Activated T-helper 9 cell treated with anti-CD3 and anti-CD28 coated beads, Interleukin-2, amount 50 U/mL, for 16 hours (primary cell): ENCODE measurements around the gene CCDC13.

Source experiments
- DNase-seq: peaks from one replicate; pipeline ENCODE4 v3.0.0-alpha.2; 2020; ENCODE audit warnings: low read depth

Gene CCDC13

DNA sequence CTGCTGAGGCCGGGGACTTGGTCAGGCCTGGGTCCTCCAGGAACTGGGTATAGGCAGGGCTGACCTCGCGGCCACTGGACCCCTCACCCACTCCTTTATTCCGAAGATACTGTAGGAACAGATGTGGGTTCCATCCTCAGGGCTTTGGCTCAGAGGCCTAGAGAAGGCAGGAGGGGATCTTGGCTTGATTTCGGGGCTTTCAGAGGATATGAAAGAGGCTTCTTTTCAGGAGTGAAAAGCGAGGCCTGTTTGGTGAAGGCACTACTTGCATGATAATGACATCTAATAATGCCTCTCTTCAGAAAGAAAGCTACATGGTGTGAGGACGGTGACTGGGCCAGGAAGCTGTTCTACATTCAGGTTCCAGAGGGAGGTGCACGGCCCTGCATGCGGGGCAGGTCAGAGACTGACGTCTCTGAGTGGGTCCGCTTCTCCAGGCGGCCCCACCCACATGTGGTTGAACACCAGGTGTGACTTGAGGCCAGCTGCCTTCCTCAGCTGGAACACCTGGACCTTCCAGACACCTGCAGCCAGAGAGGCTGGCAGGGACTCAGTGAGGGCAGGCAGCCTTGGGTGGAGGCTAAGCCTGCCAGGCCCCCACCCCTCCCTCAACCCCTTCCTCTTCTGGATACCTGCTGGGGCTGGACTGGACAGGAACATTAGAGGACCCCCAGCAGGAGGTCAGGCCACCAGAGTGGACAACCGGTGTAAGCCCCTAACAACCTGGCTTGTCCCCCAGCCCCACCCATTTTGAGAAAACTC, 39.4 kb downstream of the CCDC13 start:
- no peak for DNase-seq

DNA sequence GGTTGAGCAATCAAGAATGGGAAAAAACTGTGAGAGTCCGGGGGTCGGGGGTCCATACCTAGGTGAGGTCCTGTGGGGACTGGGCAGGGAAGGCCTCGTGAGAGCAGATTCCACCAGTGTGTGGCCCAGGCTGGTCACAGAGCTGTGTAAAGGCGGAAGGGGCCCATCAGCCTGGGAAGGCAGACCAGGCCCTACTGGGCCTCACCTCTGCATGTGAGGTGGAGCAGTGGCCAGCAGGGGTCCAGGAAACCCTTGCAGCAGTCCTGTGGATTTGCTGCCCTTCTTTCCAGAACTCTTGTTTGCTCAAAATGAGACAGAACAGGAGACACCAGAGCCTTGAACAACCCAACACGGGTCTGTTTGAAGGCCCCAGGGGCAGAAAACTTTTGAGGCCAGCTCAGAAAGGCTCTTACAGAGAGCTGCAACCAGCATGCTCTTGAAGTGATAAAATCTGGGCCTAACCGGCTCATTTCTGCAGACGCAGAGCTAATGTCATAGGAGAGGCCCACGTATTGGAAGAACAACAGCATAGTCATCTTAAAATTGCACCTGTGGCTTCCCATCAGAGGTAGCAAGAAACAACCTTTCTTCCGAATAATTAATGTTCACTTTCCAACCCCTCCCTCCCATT, 40.1 kb downstream of the CCDC13 start:
- no peak for DNase-seq

DNA sequence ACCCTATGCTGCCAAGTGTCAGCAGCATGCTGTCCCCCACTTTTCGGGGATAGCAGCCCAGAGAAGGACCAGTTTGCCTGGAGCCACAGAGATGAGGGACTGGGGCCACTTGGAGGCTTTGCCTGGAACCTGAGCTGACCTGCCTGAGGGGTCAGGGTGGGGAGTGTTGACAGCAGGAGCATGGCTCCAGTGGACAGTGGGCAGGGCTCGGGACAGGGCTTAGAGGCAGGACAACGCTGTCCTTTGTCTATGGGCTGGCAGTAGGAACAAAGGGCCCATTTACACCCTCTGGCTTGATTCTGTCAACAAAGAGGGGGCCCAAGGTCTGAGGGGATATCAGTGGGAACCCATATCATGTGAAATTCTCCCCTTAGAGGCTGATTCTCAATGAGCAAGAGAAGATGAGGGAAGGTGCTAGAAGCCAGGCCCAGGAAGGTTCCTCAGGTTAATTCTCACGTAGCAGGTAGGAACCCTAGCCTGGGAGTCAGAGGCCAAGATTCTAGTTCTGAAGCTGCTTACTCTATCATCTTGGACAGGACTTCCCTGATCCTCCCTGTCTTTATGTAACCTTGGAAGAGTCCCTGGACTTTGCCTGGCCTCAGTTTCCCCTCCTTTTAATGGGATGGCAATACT, 40.7 kb downstream of the CCDC13 start:
- DNase-seq: no peak

DNA sequence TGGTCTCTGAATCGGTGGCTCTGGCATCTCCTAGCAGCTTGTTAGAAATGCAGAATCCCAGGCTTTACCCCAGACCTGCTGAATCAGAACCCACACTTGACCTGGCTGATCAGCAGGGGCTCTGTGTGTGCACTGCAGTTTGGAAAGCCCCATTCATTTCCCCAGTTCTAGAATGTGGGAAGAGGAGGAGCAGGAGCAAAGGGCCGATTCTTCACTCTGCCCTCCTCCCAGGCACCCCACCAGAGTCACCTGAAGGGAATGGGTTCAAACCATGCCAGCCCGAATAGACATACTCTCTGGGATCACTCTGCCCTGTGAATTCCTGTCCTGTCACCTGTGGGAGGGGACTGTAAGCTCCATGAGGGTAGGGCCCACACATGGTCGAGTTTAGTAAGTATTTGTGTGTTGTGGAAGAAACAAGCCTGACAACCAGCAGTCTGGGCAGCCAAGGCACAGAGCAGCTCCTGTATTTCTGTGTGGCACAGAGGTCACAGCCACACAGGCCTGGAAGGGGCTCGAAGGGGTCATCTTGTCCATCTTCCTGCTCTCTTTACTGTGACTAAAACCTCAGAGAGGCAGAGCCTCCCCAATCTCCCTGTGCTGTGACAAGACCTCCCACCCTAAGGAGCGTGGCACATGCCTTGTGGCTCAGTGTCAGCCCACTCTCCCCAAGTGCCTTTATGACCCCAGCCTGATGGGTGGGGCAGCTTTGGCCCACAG, 41.4 kb downstream of the CCDC13 start:
- no peak for DNase-seq

DNA sequence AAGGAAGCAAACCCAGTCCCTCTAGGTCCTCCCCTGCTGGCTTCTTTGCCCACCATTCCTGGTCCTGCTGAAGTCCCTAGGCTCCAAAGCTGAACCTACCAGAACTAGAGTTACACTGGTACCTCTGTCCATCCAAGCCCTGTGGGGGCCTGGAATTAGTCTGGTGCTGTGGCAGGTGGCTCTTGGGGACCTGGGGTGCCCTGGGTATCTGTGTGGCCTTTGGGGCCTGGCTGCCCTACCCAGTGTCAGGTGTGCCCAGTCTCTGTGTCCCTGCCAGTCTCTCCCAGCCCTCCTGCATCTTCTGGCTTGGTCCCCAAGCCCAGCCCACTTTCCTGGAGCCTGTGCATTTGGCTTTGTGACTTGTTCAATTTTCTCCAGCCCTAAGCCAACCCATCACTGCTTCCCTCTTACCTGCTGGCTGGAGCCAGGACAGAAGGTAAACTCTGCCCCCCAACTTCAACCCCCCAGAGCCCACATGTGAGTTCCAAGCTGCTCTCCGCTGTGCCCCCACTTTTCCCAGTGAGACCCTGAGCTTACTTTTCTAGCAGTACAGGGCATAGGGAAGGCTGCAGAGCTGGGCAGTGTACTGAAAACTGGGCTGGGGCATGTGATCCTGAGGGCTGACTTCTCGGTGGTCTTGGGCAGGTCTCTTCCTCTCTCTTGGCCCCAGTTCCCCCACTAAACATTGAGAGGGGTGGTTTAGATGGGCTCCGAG, 42.2 kb downstream of the CCDC13 start:
- no peak for DNase-seq

DNA sequence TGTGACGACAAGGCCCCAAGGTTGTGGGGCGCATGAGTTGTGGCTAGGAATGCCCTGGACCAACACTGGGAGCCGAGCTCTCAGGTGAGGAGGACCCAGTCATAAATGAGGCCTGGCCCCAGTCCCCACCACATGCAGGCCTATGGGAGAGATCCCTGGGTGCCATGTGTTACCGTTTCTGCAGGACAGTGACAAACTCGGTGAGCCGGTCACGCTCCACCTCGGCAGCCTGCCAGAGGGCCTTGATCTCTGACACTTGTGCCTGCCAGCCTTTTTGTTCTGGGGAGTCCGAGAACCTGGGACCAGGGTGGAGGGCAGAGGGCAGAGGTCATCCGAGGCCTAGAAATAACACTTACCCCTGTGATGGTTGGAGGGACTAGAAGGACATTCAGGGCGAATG, 42.8 kb downstream of the CCDC13 start:
- no peak for DNase-seq

DNA sequence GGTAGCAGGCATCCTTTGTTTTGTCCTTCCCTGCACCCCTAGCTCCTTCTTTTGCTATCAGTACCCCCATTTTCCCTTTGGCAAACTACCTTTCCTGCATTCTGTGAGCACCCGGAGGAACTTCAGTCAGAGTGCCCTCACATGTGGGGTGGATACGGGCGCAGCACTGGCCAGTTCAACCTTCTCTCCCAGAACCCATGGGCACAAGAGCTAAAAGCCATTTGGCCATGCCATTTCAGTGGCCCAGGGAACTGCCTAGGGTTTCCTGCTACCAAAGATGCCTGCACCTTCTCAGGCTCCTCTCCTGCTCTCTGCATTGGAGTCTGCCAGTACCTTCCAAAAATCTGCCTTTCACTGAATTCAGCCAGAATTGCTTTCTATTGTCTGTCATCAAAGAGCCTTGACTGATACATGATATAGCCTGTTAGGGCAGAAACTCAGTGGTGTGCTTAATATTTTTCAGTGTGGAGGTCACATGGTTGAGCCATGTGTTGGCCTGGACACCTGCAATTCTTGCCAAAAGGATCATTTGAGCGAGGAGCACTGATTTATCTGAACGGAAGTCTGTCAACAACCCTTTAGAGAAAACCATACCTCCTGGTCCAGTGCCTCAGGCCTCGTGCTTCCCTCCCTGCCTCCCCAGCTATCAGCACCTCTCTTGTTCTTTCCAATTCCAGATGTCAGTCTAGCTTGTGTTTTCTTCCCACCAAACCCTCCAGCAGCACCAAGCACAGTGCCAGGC, 43.5 kb downstream of the CCDC13 start:
- DNase-seq: no peak

DNA sequence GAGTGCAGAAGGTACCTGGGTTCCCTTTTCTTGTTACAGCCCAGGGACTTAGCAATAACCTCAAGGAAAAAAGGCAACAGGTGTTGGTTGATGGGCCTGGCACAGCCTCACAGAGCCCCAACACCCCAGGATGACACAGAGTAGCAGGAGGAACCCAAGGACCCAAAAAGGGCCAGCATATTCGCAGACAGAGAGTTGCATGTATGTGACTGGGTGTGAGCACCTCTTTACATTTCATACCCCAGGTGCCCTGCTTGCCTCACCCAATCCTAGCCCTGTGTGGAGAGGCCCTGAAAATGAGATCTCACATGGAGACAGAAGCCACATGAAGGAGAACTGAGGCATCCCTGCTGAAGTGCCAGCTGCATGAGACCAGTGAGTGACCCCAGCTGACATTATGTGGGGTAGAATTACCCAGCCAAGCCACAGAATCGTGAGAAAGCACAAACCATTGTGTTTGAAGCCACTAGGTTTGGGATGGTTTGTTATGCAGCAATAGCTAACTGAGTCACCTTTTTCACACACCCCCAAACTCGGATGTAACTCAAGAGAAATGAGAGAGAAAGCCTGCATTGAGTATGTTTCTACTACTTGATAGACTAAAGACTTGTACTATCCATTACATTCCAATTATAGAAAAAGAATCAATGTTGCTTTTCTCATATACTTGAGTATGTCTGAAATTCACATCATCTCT, 44.2 kb downstream of the CCDC13 start:
- DNase-seq: no peak

DNA sequence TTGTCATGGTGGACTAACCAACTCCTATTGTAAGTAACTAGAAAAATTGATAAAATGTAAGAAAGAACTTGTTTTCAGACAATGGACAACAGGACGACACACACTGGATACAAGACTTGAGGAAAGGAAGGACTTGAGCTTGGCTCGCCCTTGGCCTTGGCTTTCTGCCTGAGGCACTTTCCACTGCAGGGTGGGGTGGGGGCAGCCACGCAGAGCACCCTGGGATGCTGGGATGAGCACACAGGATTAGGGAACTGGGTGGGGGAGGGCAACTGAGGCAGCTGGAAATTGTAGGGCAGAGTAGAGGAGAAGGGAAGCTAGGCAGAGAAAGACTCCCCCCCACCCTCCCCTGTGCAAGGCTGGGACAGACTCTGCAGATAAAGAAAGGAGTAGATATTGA, 45.0 kb downstream of the CCDC13 start:
- no peak for DNase-seq

DNA sequence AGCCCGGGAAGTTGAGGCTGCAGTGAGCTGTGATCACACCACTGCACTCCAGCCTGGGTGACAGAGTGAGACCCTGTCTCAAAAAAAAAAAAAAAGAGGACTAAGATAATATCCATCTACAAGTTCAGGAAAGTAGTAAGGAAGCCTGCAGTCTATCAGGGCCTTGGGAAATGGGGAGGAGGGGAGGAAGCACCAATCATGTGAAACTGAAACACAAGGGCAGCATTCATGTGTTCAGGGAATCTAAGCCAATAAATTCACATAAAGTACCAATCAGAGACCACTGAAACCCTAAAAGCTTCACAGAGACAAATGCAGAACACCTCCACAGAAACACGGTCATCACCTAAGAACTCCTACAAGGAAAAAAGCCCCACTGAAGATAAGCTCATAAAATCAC, 47.6 kb downstream of the CCDC13 start:
- no peak for DNase-seq

DNA sequence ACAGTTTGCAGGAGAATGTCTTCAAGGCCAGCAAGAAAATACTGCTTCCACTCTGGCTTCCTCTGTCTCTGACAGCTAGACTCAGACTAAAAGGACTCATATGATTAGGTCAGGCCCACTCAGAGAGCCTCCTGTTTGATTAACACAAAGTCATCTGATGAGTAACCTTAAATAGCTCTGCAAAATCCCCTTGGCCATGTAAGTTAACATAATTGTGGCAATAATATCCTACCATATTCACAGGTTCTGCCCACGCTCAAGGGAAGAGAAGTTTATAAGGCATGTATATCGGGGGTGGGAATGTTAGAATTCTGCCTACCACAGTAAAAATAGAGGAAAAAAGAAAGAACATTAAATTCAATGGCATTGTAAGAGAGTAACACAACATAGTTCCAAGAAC, 49.8 kb downstream of the CCDC13 start:
- no peak for DNase-seq
